Gastrocnemius medialis (tissue), 4 donors: ENCODE data around the gene UBE2QL1. TPM values are rescaled to one million over a fixed set of nuclear protein-coding genes. Genes with fewer than 3 reads are reported as not detected.
A peak's percentile ranks its signal among the peaks of the same experiment; 100 is the strongest.

Experiments used
- ATAC-seq, 2 donors: fragments of 150-250 bp; one replicate each; pipeline ENCODE4 v1.9.1; 2016
- DNase-seq, 2 donors: peaks; one replicate each; pipeline ENCODE4 v3.0.0-alpha.2; 2019
- H3K27ac ChIP-seq, 4 donors: fragments of 200-600 bp; sonication (generic); 1 replicate in 1 of 4; 2 replicates in 3 of 4; pipeline ENCODE4 v1.5.1; 2016 to 2018; ENCODE audit warnings: mild to moderate bottlenecking in 2 of 4, moderate library complexity in 1 of 4
- H3K27me3 ChIP-seq, 3 donors: fragments of 200-600 bp; sonication (generic) in 2 of 3; 1 replicate in 1 of 3; 2 replicates in 2 of 3; pipeline versions ENCODE4 v1.5.1 to v1.6.0; 2016 to 2019; ENCODE audit warnings: mild to moderate bottlenecking in 1 of 3, moderate library complexity in 1 of 3
- H3K36me3 ChIP-seq, 2 donors: fragments of 200-600 bp; sonication (generic) in 1 of 2; one replicate each; pipeline ENCODE4 v1.5.1; 2017 to 2018
- H3K4me1 ChIP-seq, 2 donors: fragments of 200-600 bp; sonication (generic) in 1 of 2; one replicate each; pipeline ENCODE4 v1.5.1; 2016 to 2017; ENCODE audit warnings: mild to moderate bottlenecking in 2 of 2
- H3K4me3 ChIP-seq, 4 donors: fragments of 200-600 bp; sonication (generic) in 3 of 4; 1 replicate in 1 of 4; 2 replicates in 3 of 4; pipeline ENCODE4 v1.5.1; 2016 to 2019; ENCODE audit warnings: mild to moderate bottlenecking in 2 of 4
- H3K9me3 ChIP-seq, 3 donors: fragments of 200-600 bp; sonication (generic) in 2 of 3; 1 replicate in 1 of 3; 2 replicates in 2 of 3; pipeline ENCODE4 v1.5.1; 2016 to 2019
- CTCF ChIP-seq, 5 experiments: fragments of 450-650 bp in 3 of 5; fragments of 200-600 bp in 2 of 5; sonication (generic) in 2 of 5; IDR thresholded peaks in 4 of 5; conservative IDR thresholded peaks in 1 of 5; 1 replicate in 4 of 5; 2 replicates in 1 of 5; pipeline ENCODE4 v1.5.1; 2016 to 2019; ENCODE audit warnings: antibody characterized with exemption in 5 of 5, mild to moderate bottlenecking in 3 of 5, moderate library complexity in 3 of 5
- POLR2A ChIP-seq, 2 donors: fragments of 450-650 bp; IDR thresholded peaks; one replicate each; pipeline ENCODE4 v1.6.1; 2017; ENCODE audit warnings: antibody characterized with exemption in 2 of 2, mild to moderate bottlenecking in 2 of 2, moderate library complexity in 2 of 2
- in situ Hi-C, 4 donors: fragments of 200-750 bp; cut with MboI; loops; one replicate each; pipeline versions ENCODE4 v1.15.0 to v1.8.0; 2017; ENCODE audit warnings: low sequenced_read_pairs in 4 of 4
- intact Hi-C: fragments of 100-400 bp; cut with DNase I; formaldehyde crosslinking; loops from one replicate; pipeline ENCODE4 v1.15.1; 2023; ENCODE audit warnings: low total_unique reads
- total RNA-seq, 4 donors: library from RNA; depleted of rRNA; stranded (reverse); fragments of >200 nt; gene quantifications; one replicate each; pipeline versions ENCODE4 v1.1.0 to v1.2.3, GENCODE V29; 2016

The UBE2QL1 gene
- total RNA-seq, 4 donors from 2014 or later, result 48.8 to 150 (median 67.0) TPM

DNA sequence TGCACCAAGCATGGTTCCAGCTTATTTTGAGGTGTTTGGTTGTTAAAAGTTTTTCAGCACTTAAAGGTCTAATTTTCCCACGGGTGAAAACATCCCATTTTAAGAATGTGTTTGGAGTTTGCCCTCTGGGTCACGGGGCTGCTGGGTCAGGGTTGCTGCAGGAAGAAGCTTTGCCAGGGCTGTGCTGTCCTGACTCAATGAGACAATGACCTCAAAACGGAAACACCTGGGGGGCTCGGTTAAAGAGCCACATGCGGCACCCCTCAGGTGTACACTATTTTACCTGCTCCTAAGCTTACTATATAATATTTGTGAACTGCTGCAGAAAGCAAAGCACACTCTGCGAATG, 27.6 kb downstream of the UBE2QL1 start:
- H3K27me3 ChIP-seq, result no peaks in the 10 kb centered on the region
- no peaks in the 10 kb centered on the region for H3K9me3 ChIP-seq
- TF ChIP-seq CTCF (IDR thresholded peaks at IDR 0.05 in 4 of 5, conservative IDR thresholded peaks at IDR 0.05 in 1 of 5), result no peak
- no peak for TF ChIP-seq POLR2A (IDR thresholded peaks at IDR 0.05)
- H3K4me1 ChIP-seq, result peaks cover 23 to 56% of the 10 kb centered on the region in 2 donors
- peaks cover 0 to 2% of the 10 kb centered on the region in 2 donors for H3K36me3 ChIP-seq
- in situ Hi-C loops, result no loop called here
- ATAC-seq (no peak), DNase-seq (no peak)
- H3K27ac ChIP-seq, result peak overlapping the region in 1 of 4 donors; percentile 6
- intact Hi-C loops, result no loop called here
- no peak overlapping the region for H3K4me3 ChIP-seq

GRCh38 chr5:6478793-6479192, 30.1 kb downstream of the UBE2QL1 start:
- Histone ChIP-seq H3K4me3 (no peak overlapping the region), H3K27me3 (no peaks in the 10 kb centered on the region), H3K4me1 (peaks cover 5 to 40% of the 10 kb centered on the region in 2 donors), H3K36me3 (no peaks in the 10 kb centered on the region), H3K27ac (no peak overlapping the region), H3K9me3 (no peaks in the 10 kb centered on the region)
- TF ChIP-seq CTCF (IDR thresholded peaks at IDR 0.05 in 4 of 5, conservative IDR thresholded peaks at IDR 0.05 in 1 of 5), result no peak
- no peak for TF ChIP-seq POLR2A (IDR thresholded peaks at IDR 0.05)
- ATAC-seq, result no peak
- DNase-seq, result no peak
- intact Hi-C loops, result no loop called here
- in situ Hi-C loops, result no loop called here

GRCh38 chr5:6480133-6481051, 31.7 kb downstream of the UBE2QL1 start:
- peaks cover 0 to 32% of the 10 kb centered on the region in 2 donors for H3K4me1 ChIP-seq
- H3K27ac ChIP-seq, result peak overlapping the region in 1 of 4 donors; percentile 15
- H3K27me3 ChIP-seq, result no peaks in the 10 kb centered on the region
- no peak overlapping the region for H3K4me3 ChIP-seq
- no peaks in the 10 kb centered on the region for H3K36me3 ChIP-seq
- no peak for TF ChIP-seq POLR2A (IDR thresholded peaks at IDR 0.05)
- TF ChIP-seq CTCF (IDR thresholded peaks at IDR 0.05 in 4 of 5, conservative IDR thresholded peaks at IDR 0.05 in 1 of 5), result no peak
- ATAC-seq, result no peak
- intact Hi-C loops, result no loop called here
- no peaks in the 10 kb centered on the region for H3K9me3 ChIP-seq
- in situ Hi-C loops, result no loop called here
- DNase-seq, result no peak

GRCh38 chr5:6482735-6483134, 34.1 kb downstream of the UBE2QL1 start:
- H3K36me3 ChIP-seq, result no peaks in the 10 kb centered on the region
- DNase-seq, result no peak
- intact Hi-C loops (no loop called here), in situ Hi-C loops (no loop called here)
- no peak overlapping the region for H3K27ac ChIP-seq
- no peak for ATAC-seq
- H3K9me3 ChIP-seq, result no peaks in the 10 kb centered on the region
- H3K27me3 ChIP-seq, result no peaks in the 10 kb centered on the region
- H3K4me3 ChIP-seq, result no peak overlapping the region
- TF ChIP-seq POLR2A (IDR thresholded peaks at IDR 0.05), result no peak
- peaks cover 10 to 16% of the 10 kb centered on the region in 2 donors for H3K4me1 ChIP-seq

- no peak for ATAC-seq
- H3K9me3 ChIP-seq, result no peaks in the 10 kb centered on the region
- H3K4me1 ChIP-seq, result peaks cover 10 to 15% of the 10 kb centered on the region in 2 donors
- no peaks in the 10 kb centered on the region for H3K27me3 ChIP-seq
- H3K36me3 ChIP-seq, result no peaks in the 10 kb centered on the region
- TF ChIP-seq POLR2A (IDR thresholded peaks at IDR 0.05) (no peak), CTCF (IDR thresholded peaks at IDR 0.05 in 4 of 5, conservative IDR thresholded peaks at IDR 0.05 in 1 of 5) (no peak)
- no peak overlapping the region for H3K27ac ChIP-seq
- H3K4me3 ChIP-seq, result no peak overlapping the region
- DNase-seq, result no peak
- in situ Hi-C loops (no loop called here), intact Hi-C loops (no loop called here)
These were observed 35.3 kb downstream of the UBE2QL1 start for GRCh38 chr5:6483880-6484382.
